ENCODE results near the gene KRT75. TPM values are rescaled to one million over a fixed set of nuclear protein-coding genes. Genes with fewer than 3 reads are reported as not detected.

The KRT75 gene
- total and polyA plus RNA-seq, 3 donors from 2014 or later, result 0.19 TPM; not detected in 2

DNA sequence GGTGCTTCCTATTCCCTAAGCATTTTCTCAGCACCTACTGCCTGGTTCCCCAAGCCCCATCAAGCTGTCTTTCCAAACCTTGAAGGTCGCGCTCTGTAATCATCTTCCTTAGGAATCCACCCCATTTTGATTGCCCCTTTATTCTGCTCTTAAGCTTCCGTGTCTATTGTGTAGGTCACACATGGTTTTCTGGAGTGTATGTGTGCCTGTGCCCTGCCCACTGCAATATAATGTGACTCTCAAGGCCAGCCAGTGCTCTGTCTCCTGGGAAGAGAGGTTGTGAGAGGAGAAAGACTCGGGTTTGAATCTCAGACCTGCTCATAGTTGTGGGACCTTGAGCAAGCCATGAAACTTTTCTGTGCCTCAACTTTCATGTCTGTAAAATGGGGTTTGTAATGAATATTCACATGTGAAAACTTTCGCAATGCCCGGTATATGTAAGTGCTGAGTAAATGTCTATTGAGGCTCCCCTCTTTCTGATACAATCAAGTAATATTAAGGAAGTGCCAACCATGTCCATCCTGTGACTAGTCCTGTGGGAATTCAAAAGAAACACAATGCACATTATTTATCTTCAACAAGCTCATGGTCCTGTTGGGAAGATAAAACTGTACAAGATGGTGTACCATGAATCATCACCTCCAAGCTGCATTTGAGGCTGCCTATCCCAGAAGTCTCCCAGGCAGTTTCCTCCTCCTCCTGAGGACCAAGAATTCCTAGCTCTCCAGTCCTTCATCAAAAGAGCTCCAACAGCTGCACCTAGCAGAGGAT lies 774 bp upstream of the KRT75 start:
- no peak overlapping the region for H3K27ac ChIP-seq

DNA sequence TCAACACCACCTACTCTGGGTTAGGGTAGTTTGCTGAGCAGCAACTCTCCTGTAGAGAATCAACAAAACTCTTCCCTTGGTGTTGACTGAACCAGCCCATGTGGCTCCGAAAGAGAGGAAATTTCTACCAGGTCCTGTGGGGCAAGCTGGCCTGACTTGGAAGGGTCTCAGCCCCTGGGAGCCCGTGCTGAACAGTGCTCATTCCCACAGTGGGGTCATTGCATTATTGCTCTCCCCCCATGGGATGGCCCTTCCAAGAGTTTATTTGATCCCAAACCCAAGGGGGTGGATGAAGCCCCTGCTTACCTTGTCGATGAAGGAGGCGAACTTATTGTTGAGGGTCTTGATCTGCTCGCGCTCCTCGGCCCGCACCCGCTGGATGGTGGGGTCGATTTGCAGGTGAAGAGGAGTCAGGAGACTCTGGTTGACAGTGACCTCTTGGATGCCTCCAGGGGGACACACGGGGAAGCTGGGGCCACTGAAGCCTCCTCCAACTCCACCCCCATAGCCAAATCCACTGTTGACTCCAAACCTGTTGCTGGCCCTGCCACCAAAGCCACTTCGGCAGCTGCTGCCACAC lies 580 bp downstream of the KRT75 start:
- H3K9me3 ChIP-seq, result no peaks in the 10 kb centered on the region
- H3K27me3 ChIP-seq, result no peaks in the 10 kb centered on the region
- DNase-seq, result no peak
- WGBS, 2 donors, result 91 to 94% methylated on average over 11 to 12 of the region's 12 CpGs
- TF ChIP-seq, protein P1, sequence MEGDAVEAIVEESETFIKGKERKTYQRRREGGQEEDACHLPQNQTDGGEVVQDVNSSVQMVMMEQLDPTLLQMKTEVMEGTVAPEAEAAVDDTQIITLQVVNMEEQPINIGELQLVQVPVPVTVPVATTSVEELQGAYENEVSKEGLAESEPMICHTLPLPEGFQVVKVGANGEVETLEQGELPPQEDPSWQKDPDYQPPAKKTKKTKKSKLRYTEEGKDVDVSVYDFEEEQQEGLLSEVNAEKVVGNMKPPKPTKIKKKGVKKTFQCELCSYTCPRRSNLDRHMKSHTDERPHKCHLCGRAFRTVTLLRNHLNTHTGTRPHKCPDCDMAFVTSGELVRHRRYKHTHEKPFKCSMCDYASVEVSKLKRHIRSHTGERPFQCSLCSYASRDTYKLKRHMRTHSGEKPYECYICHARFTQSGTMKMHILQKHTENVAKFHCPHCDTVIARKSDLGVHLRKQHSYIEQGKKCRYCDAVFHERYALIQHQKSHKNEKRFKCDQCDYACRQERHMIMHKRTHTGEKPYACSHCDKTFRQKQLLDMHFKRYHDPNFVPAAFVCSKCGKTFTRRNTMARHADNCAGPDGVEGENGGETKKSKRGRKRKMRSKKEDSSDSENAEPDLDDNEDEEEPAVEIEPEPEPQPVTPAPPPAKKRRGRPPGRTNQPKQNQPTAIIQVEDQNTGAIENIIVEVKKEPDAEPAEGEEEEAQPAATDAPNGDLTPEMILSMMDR (IDR thresholded peaks at IDR 0.05), result no peak
- no peak for TF ChIP-seq POLR2A (IDR thresholded peaks at IDR 0.05)
- no peak overlapping the region for H3K27ac ChIP-seq
- no peak overlapping the region for H3K4me3 ChIP-seq
- no peaks in the 10 kb centered on the region for H3K36me3 ChIP-seq (ENCODE audit: low read depth, missing control alignments)
- H3K4me1 ChIP-seq, result no peaks in the 10 kb centered on the region
- intact Hi-C loops (cut with DNase I; ENCODE audit: low total_unique reads), result no loop called here

More for the DNA sequence above, 774 bp upstream of the KRT75 start:
- Histone ChIP-seq H3K4me3 (no peak overlapping the region), H3K9me3 (no peaks in the 10 kb centered on the region), H3K27me3 (no peaks in the 10 kb centered on the region), H3K4me1 (no peaks in the 10 kb centered on the region), H3K36me3 (ENCODE audit: low read depth, missing control alignments) (no peaks in the 10 kb centered on the region)
- no peak for DNase-seq
- 88 to 90% methylated on average over 6 of the region's 6 CpGs for WGBS, 2 donors
- TF ChIP-seq POLR2A (IDR thresholded peaks at IDR 0.05), result no peak
- TF ChIP-seq, protein P1 (IDR thresholded peaks at IDR 0.05), result no peak
- intact Hi-C loops (cut with DNase I; ENCODE audit: low total_unique reads), result no loop called here

DNA sequence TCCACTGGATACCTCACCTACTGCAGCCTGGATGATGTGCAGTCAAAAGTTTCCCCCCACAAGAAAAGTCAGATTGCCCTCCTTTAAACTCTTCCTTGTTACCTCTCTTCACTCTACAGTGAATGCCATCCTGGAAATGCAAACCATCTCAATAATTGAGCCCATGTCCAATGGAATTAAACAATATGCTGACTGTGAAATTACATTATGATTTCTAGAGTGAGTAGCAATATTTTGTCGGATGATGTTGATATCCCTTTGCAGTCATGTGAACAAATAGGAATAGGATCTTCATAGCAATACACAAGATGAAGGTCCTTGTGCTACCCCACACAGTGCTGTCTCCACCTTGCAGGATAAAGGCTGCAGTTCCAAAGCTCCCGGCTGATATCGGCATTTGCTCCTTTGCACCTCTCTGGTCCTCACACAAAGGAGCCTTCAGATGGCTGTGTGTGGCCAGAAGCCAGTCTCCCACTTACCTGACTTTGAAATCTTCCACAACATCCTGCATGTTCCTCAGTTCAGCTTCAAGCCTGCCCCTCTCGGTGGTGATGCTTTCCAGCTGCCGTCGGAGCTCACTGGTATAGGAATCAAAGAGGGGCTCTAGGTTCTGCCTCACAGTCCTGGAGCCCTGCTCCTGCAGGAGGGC lies 1.5 kb downstream of the KRT75 start:
- Histone ChIP-seq H3K36me3 (ENCODE audit: low read depth, missing control alignments) (no peaks in the 10 kb centered on the region), H3K27me3 (no peaks in the 10 kb centered on the region), H3K9me3 (no peaks in the 10 kb centered on the region), H3K27ac (no peak overlapping the region), H3K4me1 (peaks cover 5% of the 10 kb centered on the region), H3K4me3 (no peak overlapping the region)
- TF ChIP-seq, protein P1 (IDR thresholded peaks at IDR 0.05), result no peak
- TF ChIP-seq POLR2A (IDR thresholded peaks at IDR 0.05), result no peak
- WGBS, 2 donors, result 94 to 98% methylated on average over 6 of the region's 6 CpGs
- intact Hi-C loops (cut with DNase I; ENCODE audit: low total_unique reads), result no loop called here
- DNase-seq, result no peak

DNA sequence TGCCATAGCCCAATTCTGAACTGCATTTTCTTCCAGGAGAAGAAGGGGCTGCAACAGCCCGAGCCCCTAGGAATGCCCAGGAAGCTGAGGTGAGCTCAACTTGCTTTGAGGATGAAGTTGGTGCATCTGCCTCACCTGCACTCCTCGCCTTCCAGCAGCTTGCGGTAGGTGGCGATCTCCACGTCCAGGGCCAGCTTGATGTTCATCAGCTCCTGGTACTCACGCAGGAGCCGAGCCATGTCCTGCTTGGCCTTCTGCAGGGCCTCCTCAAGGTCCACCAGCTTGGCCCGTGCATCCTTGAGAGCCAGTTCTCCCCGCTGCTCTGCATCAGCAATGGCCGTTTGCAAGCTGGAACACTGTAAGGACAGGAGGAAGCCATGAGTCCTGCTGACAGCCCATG lies 6.0 kb downstream of the KRT75 start:
- intact Hi-C loops (cut with DNase I; ENCODE audit: low total_unique reads), result no loop called here
- H3K27me3 ChIP-seq, result no peaks in the 10 kb centered on the region
- H3K4me3 ChIP-seq, result no peak overlapping the region
- 84 to 88% methylated on average over 7 to 10 of the region's 10 CpGs for WGBS, 2 donors
- H3K4me1 ChIP-seq, result peaks cover 17% of the 10 kb centered on the region
- H3K27ac ChIP-seq, result no peak overlapping the region
- TF ChIP-seq, protein P1 (IDR thresholded peaks at IDR 0.05), result no peak
- no peak for TF ChIP-seq POLR2A (IDR thresholded peaks at IDR 0.05)
- no peaks in the 10 kb centered on the region for H3K9me3 ChIP-seq
- no peaks in the 10 kb centered on the region for H3K36me3 ChIP-seq (ENCODE audit: low read depth, missing control alignments)
- no peak for DNase-seq

All from testis (tissue), 3 donors.